Loucy (cell line): ENCODE results near the gene ADIPOR2.

Source experiments
- CTCF ChIP-seq: fragments of 200-600 bp; sonication (generic); conservative IDR thresholded peaks from 2 replicates; pipeline ENCODE4 v1.5.1; 2014; ENCODE audit warnings: mild to moderate bottlenecking, antibody characterized with exemption, low read length
- EZH2phosphoT487 ChIP-seq: fragments of 200-600 bp; IDR thresholded peaks from 2 replicates; pipeline ENCODE4 v1.6.1; 2018; ENCODE audit warnings: antibody characterized with exemption, mild to moderate bottlenecking, moderate library complexity, borderline replicate concordance

DNA sequence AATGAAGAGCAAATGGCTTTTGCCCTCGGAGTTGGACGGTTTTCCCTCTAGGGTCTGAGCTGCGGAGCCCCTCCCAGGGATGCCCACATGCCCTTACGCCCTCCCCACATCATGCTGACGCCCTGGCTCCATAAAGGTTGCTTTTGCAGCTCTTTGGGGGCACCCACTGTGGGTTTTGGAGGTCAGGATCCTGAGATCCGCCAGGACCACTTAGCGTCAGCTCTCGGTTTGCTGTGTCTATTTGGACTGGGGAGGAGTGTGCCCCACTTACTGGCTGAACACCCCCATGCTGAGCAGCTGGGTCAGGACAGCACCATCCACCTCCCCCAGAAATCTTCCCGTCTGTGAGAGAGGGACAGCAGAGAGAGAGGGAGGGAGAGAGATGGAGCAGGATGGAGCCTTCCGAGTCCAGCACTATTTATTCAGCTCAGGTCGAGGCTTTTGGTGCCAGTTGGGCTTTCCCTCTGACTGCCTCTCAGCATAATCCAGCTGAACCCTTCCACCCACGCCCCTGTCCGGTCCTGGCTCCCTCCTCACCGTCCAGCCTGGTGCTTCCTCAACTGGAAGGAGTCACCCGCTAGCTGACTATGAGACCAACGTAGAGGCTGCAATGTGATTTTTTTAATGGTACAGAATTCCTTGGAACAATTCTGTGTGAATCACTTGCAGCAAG, 110.6 kb downstream of the ADIPOR2 start:
- TF ChIP-seq CTCF: no peak
- no peak for TF ChIP-seq EZH2phosphoT487
